HEK293T (cell line): ENCODE results near the gene IFITM1.
"Not testable (repeated sequence)": the region's sequence is repeated elsewhere in the genome, so short reads cannot be mapped to it uniquely, and the experiment has no call there.

Source experiments
- CTCF ChIA-PET: fragments of 350-600 bp; formaldehyde crosslinking; extraction: SDS; loops from one replicate; lab custom pipeline; 2021; ENCODE audit warnings: antibody characterized with exemption, inconsistent platforms; lab: Yijun Ruan, JAX
- POLR2A ChIA-PET: fragments of 350-600 bp; formaldehyde crosslinking; extraction: SDS; loops from one replicate; lab custom pipeline; 2020; ENCODE audit warnings: antibody characterized with exemption, inconsistent platforms; lab: Yijun Ruan, JAX
- DNase-seq: peaks from one replicate; pipeline ENCODE4 v3.0.0; 2012; ENCODE audit warnings: mixed read lengths; ENCODE audit errors: extremely low spot score
- ARNT ChIP-seq: fragments of 450-650 bp; IDR thresholded peaks from 2 replicates; pipeline ENCODE4 v1.6.1; 2017; ENCODE audit warnings: mild to moderate bottlenecking
- CTBP1 ChIP-seq: fragments of 450-650 bp; IDR thresholded peaks from 2 replicates; pipeline ENCODE4 v1.6.1; 2016; ENCODE audit warnings: borderline replicate concordance
- ELF4 ChIP-seq: fragments of 450-650 bp; IDR thresholded peaks from 2 replicates; pipeline ENCODE4 v1.6.1; 2017; ENCODE audit warnings: antibody characterized with exemption
- FOXA1 ChIP-seq: fragments of 450-650 bp; IDR thresholded peaks from 2 replicates; pipeline ENCODE4 v1.6.1; 2016; ENCODE audit warnings: mild to moderate bottlenecking
- FOXK2 ChIP-seq: fragments of 450-650 bp; IDR thresholded peaks from 2 replicates; pipeline ENCODE4 v1.6.1; 2016; ENCODE audit warnings: mild to moderate bottlenecking
- L3MBTL2 ChIP-seq: fragments of 450-650 bp; conservative IDR thresholded peaks from 2 replicates; pipeline ENCODE4 v1.6.1; 2016; ENCODE audit warnings: mild to moderate bottlenecking
- PKNOX1 ChIP-seq: fragments of 450-650 bp; IDR thresholded peaks from 2 replicates; pipeline ENCODE4 v1.6.1; 2016
- SP1 ChIP-seq: fragments of 450-650 bp; IDR thresholded peaks from 2 replicates; pipeline ENCODE4 v1.6.1; 2017
- ZNF384 ChIP-seq: fragments of 450-650 bp; IDR thresholded peaks from 2 replicates; pipeline ENCODE4 v1.6.1; 2016

The IFITM1 gene

DNA sequence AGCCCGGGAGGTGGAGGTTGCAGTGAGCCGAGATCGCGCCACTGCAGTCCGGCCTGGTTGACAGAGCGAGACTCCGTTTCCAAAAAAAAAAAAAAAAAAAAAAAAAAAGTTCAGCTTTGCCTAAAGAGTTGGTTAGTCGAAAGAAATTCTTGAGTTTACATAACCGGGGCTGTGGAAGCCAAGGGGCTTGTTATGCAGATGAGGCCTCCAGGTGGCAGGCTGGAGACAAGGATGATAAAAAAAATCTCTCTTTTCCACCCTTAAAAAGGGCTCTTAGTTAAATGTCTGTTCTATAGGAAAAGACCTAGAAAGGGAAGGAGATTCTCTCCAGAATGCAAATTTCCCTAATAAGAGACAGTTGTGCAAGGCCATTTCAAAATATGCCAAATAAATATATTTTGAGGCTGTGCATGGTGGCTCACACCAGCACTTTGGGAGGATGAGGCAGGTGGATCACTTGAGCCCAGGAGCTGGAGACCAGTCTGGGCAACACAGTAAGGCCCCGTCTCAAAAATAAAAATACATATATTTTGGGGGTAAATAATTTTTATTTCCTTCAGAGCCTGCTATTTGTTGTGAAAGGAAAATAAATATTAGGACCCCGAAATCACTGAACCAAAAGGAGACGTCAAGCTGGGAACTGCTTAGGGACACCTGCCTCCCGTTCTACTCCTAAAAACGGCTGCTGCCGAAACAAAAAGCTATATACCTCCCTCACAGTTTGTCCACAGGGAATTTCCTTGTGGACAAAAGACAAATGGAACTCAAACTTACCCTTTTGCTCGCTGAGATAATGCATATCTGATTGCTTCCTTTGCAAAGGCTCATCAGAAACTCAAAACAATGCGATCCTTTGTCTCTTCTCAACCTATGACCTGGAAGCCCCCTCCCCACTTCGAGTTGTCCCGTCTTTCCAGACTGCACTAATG, 8.7 kb upstream of the IFITM1 start:
- TF ChIP-seq SP1 (no peak), ZNF384 (peak; percentile 72)
- ChIA-PET CTCF (interaction anchor here (0.6 to 1.3 kb wide), 2 partner anchors 35 to 47 kb away, joined by 3 to 5 read pairs; no protein-coding TSS in a partner anchor), POLR2A (interaction anchor here (1.2 to 2.6 kb wide), 3 partner anchors 50 to 145 kb away, joined by 3 to 10 read pairs (median 5); partner anchors contain the start of genes BET1L, PTDSS2 and RIC8A)
- peak; percentile 58 for DNase-seq

DNA sequence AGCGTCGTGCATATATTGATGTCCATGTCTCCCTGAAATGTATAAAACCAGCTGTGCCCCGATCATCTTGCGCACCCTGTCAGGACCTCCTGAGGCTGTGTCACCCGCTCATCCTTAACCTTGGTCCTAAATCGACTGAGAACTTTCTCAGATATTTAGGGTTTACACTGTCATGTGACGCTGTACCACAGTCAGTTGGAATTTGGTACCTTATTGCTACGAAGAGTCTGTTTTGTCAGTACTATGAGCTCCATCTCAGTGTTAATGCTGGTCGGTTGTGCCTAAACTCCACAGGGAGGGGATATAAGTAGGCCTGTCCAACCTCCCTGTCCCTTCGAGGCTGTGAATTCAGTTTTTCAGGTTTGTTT, 8.0 kb upstream of the IFITM1 start:
- TF ChIP-seq ARNT (no peak), ZNF384 (no peak), FOXA1 (no peak), ELF4 (no peak), CTBP1 (no peak), PKNOX1 (no peak)
- ChIA-PET POLR2A (interaction anchor here (1.2 to 2.6 kb wide), 3 partner anchors 50 to 144 kb away, joined by 3 to 10 read pairs (median 5); partner anchors contain the start of genes BET1L, PTDSS2 and RIC8A), CTCF (interaction anchor here (0.9 to 1.3 kb wide), 2 partner anchors 34 to 50 kb away, joined by 3 read pairs; no protein-coding TSS in a partner anchor)
- no peak for DNase-seq

GRCh38 chr11:306645-307371, 7.0 kb upstream of the IFITM1 start:
- ChIA-PET POLR2A (interaction anchor here (1.2 to 2.6 kb wide), 2 partner anchors 49 to 99 kb away, joined by 3 to 10 read pairs; partner anchors contain the start of genes BET1L and RIC8A), CTCF (interaction anchor here (0.9 to 1.4 kb wide), 2 partner anchors 12 to 49 kb away, joined by 3 to 5 read pairs; no protein-coding TSS in a partner anchor)
- no peak for TF ChIP-seq FOXK2
- no peak for DNase-seq

DNA sequence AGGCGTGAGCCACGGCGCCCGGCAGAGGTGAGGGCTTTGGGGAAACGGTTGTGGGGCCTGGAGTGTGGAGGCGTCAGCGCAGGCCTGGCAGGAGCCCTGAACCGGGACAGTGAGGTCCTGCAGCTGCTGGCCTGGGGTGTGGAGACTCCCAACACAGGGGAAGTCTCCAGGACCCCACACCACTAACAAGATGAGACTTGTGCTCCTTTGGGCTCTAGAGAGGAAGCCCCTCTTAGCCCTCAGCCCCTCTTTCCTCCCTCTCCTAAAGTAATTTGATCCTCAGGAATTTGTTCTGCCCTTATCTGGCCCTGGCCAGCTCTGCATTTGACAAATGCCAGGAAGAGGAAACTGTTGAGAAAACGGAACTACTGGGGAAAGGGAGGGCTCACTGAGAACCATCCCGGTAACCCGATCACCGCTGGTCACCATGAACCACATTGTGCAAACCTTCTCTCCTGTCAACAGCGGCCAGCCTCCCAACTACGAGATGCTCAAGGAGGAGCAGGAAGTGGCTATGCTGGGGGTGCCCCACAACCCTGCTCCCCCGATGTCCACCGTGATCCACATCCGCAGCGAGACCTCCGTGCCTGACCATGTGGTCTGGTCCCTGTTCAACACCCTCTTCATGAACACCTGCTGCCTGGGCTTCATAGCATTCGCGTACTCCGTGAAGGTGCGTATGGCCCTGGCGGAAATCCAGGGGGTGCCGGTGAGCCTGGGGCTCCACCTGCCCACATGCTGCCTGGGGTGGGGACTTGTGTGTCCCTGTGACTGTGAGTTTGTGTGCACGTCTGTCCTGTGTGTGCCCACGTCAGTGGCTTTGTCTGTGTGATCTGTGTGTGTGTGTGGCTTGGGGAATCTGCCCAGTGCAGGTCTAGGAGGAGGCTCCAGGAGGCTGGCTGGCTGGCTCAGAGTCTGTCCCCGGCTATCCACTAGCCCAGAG, 5.8 kb upstream of the IFITM1 start, which contains the start of gene IFITM2:
TSS of gene IFITM2 (plus strand) at position 51 of the 943 bp plus-strand sequence. CDS start at position 428, 377 bp downstream.
- ChIA-PET CTCF (interaction anchor here (0.6 to 0.7 kb wide), 2 partner anchors 57 to 155 kb away, joined by 4 to 7 read pairs; no protein-coding TSS in a partner anchor), POLR2A (interaction anchor here (0.6 to 2.6 kb wide), 4 partner anchors 10 to 101 kb away, joined by 3 to 10 read pairs (median 4); partner anchors contain the start of genes BET1L and RIC8A)
- not testable (repeated sequence) for DNase-seq

DNA sequence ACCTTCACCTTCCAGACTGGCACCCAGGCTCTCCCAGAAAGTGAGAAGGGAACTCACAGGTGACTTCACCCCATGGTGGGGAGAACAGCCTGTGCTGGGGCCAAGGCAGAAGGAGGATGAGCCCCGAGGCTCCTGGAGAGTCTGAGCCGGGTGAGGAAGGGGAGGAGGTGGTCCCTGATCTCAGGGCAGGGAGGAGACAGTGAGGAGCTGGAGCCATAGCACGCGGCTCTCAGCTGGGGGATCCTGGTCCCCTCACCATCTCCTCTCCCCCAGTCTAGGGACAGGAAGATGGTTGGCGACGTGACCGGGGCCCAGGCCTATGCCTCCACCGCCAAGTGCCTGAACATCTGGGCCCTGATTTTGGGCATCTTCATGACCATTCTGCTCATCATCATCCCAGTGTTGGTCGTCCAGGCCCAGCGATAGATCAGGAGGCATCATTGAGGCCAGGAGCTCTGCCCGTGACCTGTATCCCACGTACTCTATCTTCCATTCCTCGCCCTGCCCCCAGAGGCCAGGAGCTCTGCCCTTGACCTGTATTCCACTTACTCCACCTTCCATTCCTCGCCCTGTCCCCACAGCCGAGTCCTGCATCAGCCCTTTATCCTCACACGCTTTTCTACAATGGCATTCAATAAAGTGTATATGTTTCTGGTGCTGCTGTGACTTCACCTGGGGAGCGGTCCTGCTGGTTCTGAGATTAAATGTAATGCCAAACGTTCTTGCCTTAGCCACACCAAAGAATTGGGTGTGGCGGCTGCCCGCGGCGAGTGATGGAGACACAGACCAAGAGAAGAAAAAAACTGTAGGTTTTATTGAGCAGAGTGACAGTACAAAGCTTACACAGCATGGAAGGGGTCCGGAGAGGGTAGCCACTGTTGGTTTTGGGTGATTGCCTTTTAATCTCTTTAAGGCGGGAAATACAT, 4.8 kb upstream of the IFITM1 start:
- not testable (repeated sequence) for DNase-seq
- ChIA-PET POLR2A (interaction anchor here (1.1 to 1.4 kb wide), 2 partner anchors 47 to 140 kb away, joined by 3 to 4 read pairs; no protein-coding TSS in a partner anchor), CTCF (interaction anchor here (0.6 kb wide), 1 partner anchor 103 kb away, joined by 3 read pairs; no protein-coding TSS in a partner anchor)
- 0 out of 2 replicates have a peak, but pooled peaks have one; percentile 19 for TF ChIP-seq L3MBTL2

- not testable (repeated sequence) for DNase-seq
- ChIA-PET CTCF (interaction anchor here (0.8 kb wide), 1 partner anchor 17 kb away, joined by 3 read pairs; no protein-coding TSS in a partner anchor), POLR2A (interaction anchor here (1.1 to 1.4 kb wide), 2 partner anchors 45 to 139 kb away, joined by 3 to 4 read pairs; no protein-coding TSS in a partner anchor)
These were observed 3.8 kb upstream of the IFITM1 start for GRCh38 chr11:309979-310572.

- CTCF ChIA-PET, DNase-seq, POLR2A ChIA-PET: not testable (repeated sequence)
These were observed 2.7 kb upstream of the IFITM1 start for GRCh38 chr11:311013-311748.
